ENCODE results near the gene ATP6V1C2. TPM values are rescaled to one million over a fixed set of nuclear protein-coding genes. Genes with fewer than 3 reads are reported as not detected.
"Not testable (repeated sequence)": the region's sequence is repeated elsewhere in the genome, so short reads cannot be mapped to it uniquely, and the experiment has no call there.

ATP6V1C2 gene
- total RNA-seq, 1 donor from 2014 or later = not detected

- Mint-ChIP-seq H3K27ac (peak overlapping the region; percentile 53), H3K4me3 (peak overlapping the region; percentile 94), H3K36me3 (ENCODE audit: low read depth) (peaks cover 14% of the 10 kb centered on the region), H3K4me1 (peaks cover 27% of the 10 kb centered on the region), H3K27me3 (peaks cover 21% of the 10 kb centered on the region)
- intact Hi-C loops (cut with micrococcal nuclease) = loop anchor here (2.0 to 10.0 kb wide), 3 partner anchors 531 to 1391 kb away; partner anchors contain the start of genes CPSF3, ITGB1BP1, ROCK2 and TAF1B
- H3K9me3 Mint-ChIP-seq, DNase-seq: not testable (repeated sequence)
Measured at GRCh38 chr2:10813163-10814138, 92.0 kb downstream of the ATP6V1C2 start.

DNA sequence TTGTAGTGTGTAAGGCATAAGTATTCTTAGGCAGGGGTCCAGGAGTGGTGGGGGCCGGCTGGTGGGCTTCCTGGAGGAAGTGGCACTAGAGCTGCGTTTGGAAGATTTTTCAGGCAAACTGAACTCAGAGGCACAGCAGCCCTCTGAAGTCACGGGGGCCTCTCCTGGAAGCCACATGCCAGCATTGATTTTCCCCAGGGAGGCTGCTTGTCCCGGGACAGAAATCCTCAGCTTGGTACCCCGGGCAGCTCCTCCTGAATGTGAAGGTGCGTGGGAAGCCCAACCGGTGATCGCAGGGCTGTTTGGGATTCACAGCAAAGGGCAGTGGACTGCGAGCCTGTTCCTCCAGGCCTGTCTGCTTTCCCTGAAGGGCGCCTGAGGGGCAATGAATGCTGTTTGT is 92.7 kb downstream of the ATP6V1C2 start:
- Mint-ChIP-seq H3K4me1 (peaks cover 25% of the 10 kb centered on the region), H3K27me3 (peaks cover 28% of the 10 kb centered on the region), H3K4me3 (peak overlapping the region; percentile 48), H3K9me3 (no peaks in the 10 kb centered on the region), H3K27ac (peak overlapping the region; percentile 53), H3K36me3 (ENCODE audit: low read depth) (peaks cover 11% of the 10 kb centered on the region)
- intact Hi-C loops (cut with micrococcal nuclease) = loop anchor here (5.0 to 10.0 kb wide), 2 partner anchors 531 to 1392 kb away; partner anchors contain the start of genes CPSF3, ITGB1BP1 and ROCK2
- no peak for DNase-seq

DNA sequence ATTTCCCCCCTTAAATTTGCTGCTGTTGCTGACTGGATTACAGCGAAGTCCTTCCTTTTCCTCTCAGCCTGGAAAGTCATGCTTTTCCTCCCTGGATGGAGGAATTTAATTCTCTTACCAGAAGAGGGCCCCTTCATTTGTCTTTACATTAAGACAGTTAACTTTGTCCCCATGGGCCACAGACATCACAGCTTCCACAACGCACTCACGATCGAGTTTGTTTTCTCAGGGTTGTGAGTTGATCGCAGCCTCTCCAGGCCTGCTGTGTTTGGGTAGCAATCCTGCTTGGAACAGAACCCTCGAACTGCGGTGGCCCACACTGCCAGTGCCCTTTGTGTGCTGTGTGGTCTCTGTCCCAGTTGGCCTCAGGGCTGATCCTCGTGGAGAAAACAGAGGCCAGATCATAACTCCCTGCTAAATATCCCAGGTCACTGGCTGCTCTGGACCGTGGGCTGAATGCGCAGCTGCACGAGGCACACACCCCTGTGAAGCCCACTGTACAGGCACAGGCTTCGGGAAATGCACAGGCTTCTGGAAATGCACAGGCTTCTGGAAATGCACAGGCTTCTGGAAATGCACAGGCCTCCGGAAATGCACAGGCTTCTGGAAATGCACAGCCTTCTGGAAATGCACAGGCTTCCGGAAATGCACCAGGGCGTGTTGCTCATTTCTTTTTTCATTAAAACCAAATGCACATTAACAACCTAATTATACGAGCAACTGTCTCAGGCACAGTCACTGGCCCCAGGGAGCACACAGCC is 93.3 kb downstream of the ATP6V1C2 start:
- Mint-ChIP-seq H3K4me1 (peaks cover 23% of the 10 kb centered on the region), H3K4me3 (no peak overlapping the region), H3K36me3 (ENCODE audit: low read depth) (peaks cover 9% of the 10 kb centered on the region), H3K27ac (no peak overlapping the region), H3K9me3 (no peaks in the 10 kb centered on the region), H3K27me3 (peaks cover 33% of the 10 kb centered on the region)
- no peak for DNase-seq
- intact Hi-C loops (cut with micrococcal nuclease) = loop anchor here (5.0 to 10.0 kb wide), 2 partner anchors 530 to 1392 kb away; partner anchors contain the start of genes CPSF3, ITGB1BP1 and ROCK2

- H3K27ac Mint-ChIP-seq = no peak overlapping the region
- peak; percentile 71 for DNase-seq
- peaks cover 45% of the 10 kb centered on the region for H3K27me3 Mint-ChIP-seq
- H3K9me3 Mint-ChIP-seq = no peaks in the 10 kb centered on the region
- intact Hi-C loops (cut with micrococcal nuclease) = loop anchor here (10.0 kb wide), 1 partner anchor 527 kb away; the partner anchor contains the start of gene ROCK2
- no peaks in the 10 kb centered on the region for H3K36me3 Mint-ChIP-seq (ENCODE audit: low read depth)
- H3K4me1 Mint-ChIP-seq = peaks cover 3% of the 10 kb centered on the region
- H3K4me3 Mint-ChIP-seq = no peak overlapping the region
Measured at GRCh38 chr2:10817413-10817812, 96.0 kb downstream of the ATP6V1C2 start.

- not testable (repeated sequence) for DNase-seq; H3K9me3 Mint-ChIP-seq; H3K36me3 Mint-ChIP-seq (ENCODE audit: low read depth); H3K27ac Mint-ChIP-seq; H3K4me3 Mint-ChIP-seq; H3K4me1 Mint-ChIP-seq
- peaks cover 47% of the 10 kb centered on the region for H3K27me3 Mint-ChIP-seq
- intact Hi-C loops (cut with micrococcal nuclease) = loop anchor here (10.0 kb wide), 1 partner anchor 526 kb away; the partner anchor contains the start of gene ROCK2
Measured at GRCh38 chr2:10818305-10818704, 96.9 kb downstream of the ATP6V1C2 start.

DNA sequence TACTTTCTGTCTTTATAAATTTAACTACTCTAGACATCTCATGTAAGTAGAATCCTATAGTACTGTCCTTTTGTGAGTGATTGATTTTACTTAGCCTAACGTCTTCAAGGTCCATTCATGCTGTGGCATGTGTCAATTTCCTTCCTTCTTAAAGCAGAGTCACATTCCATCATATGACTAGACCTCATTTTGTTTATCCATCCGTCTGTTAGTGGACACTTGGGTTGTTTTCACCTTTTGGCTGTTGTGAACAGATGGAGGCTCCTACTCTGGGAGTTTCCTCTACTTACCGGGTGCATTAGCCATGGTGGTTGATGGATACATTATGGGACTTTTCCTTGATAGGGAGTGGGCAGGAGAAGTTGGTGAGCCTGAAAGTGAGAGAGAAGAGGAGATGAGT is 97.6 kb downstream of the ATP6V1C2 start:
- Mint-ChIP-seq H3K4me3 (no peak overlapping the region), H3K9me3 (no peaks in the 10 kb centered on the region), H3K27me3 (peaks cover 47% of the 10 kb centered on the region), H3K36me3 (ENCODE audit: low read depth) (no peaks in the 10 kb centered on the region), H3K4me1 (no peaks in the 10 kb centered on the region), H3K27ac (no peak overlapping the region)
- intact Hi-C loops (cut with micrococcal nuclease) = loop anchor here (10.0 kb wide), 1 partner anchor 526 kb away; the partner anchor contains the start of gene ROCK2
- no peak for DNase-seq

GRCh38 chr2:10819714-10820314 is 98.4 kb downstream of the ATP6V1C2 start:
- Mint-ChIP-seq H3K27ac (no peak overlapping the region), H3K27me3 (peaks cover 48% of the 10 kb centered on the region), H3K4me1 (no peaks in the 10 kb centered on the region), H3K36me3 (ENCODE audit: low read depth) (no peaks in the 10 kb centered on the region), H3K9me3 (no peaks in the 10 kb centered on the region), H3K4me3 (no peak overlapping the region)
- intact Hi-C loops (cut with micrococcal nuclease) = loop anchor here (10.0 kb wide), 1 partner anchor 525 kb away; the partner anchor contains the start of gene ROCK2
- DNase-seq = no peak

DNA sequence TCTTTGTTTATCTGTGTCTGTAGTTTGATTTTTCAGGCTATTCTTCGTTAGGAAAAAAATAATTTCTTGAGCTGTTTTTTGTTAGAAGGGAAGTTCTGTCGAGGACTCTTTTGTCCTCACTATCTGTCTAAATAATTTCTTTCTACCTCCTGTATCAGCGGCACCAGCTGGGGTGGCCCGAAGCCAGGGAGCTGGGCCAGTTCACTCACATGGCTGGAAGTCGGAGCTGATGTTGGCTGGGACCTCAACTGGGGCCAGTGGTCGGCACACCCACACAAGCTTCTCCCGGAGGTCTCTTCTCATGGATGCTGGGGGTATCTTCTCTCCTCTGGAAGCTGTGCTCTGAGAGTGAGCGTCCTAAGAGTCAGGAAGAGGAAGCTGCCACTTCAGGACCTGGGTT is 99.1 kb downstream of the ATP6V1C2 start:
- Mint-ChIP-seq H3K27me3 (peaks cover 52% of the 10 kb centered on the region), H3K4me3 (no peak overlapping the region), H3K4me1 (no peaks in the 10 kb centered on the region), H3K36me3 (ENCODE audit: low read depth) (no peaks in the 10 kb centered on the region), H3K9me3 (no peaks in the 10 kb centered on the region), H3K27ac (no peak overlapping the region)
- intact Hi-C loops (cut with micrococcal nuclease) = no loop called here
- DNase-seq = no peak

GRCh38 chr2:10820978-10821695 is 99.7 kb downstream of the ATP6V1C2 start:
- Mint-ChIP-seq H3K36me3 (ENCODE audit: low read depth) (no peaks in the 10 kb centered on the region), H3K27ac (no peak overlapping the region), H3K9me3 (no peaks in the 10 kb centered on the region), H3K4me1 (no peaks in the 10 kb centered on the region), H3K27me3 (peaks cover 49% of the 10 kb centered on the region), H3K4me3 (no peak overlapping the region)
- intact Hi-C loops (cut with micrococcal nuclease) = no loop called here
- no peak for DNase-seq

DNA sequence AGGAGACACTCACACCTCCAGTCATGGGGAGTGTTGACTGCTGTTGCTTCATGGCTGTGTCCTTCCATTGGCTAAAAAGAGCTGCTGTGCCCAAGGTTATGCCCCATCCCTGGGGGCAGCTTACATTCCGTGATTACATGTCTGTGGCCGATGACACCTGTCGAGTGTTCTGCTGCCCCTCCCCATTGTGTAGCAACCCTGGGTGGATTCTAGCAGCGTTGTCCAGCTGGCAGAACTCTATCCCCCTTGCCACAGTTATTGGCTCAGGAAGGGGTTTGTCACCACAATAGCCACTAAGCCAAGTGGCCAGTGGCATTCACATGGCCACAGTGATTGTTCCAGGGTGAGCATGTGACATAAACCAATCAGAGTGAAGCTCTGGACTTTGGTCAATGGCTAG is 102.8 kb downstream of the ATP6V1C2 start:
- H3K9me3 Mint-ChIP-seq = no peaks in the 10 kb centered on the region
- H3K36me3 Mint-ChIP-seq (ENCODE audit: low read depth) = no peaks in the 10 kb centered on the region
- DNase-seq = no peak
- peaks cover 35% of the 10 kb centered on the region for H3K27me3 Mint-ChIP-seq
- intact Hi-C loops (cut with micrococcal nuclease) = no loop called here
- no peak overlapping the region for H3K4me3 Mint-ChIP-seq
- H3K27ac Mint-ChIP-seq = no peak overlapping the region
- H3K4me1 Mint-ChIP-seq = no peaks in the 10 kb centered on the region

- intact Hi-C loops (cut with micrococcal nuclease) = no loop called here
- Mint-ChIP-seq H3K9me3 (no peaks in the 10 kb centered on the region), H3K4me3 (no peak overlapping the region), H3K4me1 (no peaks in the 10 kb centered on the region), H3K27me3 (peaks cover 28% of the 10 kb centered on the region), H3K36me3 (ENCODE audit: low read depth) (no peaks in the 10 kb centered on the region), H3K27ac (no peak overlapping the region)
- DNase-seq = no peak
Measured at GRCh38 chr2:10826026-10826425, 104.6 kb downstream of the ATP6V1C2 start.

DNA sequence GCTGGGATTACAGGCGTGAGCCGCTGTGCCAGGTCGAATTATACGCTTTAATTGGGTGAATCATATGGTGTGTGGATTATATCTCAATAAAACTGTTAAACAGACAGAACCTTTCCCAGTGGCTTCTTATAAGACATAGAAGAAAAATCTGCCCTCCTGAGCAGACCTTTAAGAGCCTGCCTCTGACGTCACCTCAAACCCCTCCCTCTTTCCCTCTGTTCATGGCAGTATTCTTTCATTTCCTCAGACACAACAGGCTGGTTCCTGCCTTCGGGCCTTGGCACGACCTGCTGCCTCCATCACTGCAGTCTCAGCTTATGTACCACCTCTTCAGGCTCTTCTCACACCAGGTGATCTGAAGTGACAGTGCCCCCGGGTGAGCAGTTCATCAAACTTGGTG is 105.2 kb downstream of the ATP6V1C2 start:
- DNase-seq = no peak
- Mint-ChIP-seq H3K4me1 (no peaks in the 10 kb centered on the region), H3K27ac (no peak overlapping the region), H3K9me3 (no peaks in the 10 kb centered on the region), H3K4me3 (no peak overlapping the region), H3K27me3 (peaks cover 30% of the 10 kb centered on the region), H3K36me3 (ENCODE audit: low read depth) (no peaks in the 10 kb centered on the region)
- intact Hi-C loops (cut with micrococcal nuclease) = no loop called here

DNA sequence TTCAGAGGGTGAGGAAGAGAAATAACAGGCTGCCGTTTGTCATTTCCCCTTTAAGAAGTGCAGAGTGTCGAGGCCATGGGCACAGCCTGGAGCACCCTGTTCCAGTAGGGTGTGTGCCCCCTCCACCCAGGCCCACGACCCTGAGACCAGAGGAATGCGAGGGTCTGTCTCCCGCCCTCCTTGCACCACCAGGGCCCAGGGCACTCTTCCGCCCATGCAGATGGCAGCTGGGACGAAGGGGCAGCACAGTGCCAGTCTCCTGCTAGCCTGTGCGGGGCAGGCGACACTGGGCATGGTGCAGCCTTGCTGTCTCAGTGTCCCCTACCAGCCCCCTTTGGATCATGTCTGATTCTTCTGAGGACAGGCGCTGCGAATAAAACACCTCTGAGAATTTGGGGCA is 106.9 kb downstream of the ATP6V1C2 start:
- intact Hi-C loops (cut with micrococcal nuclease) = no loop called here
- H3K9me3 Mint-ChIP-seq = no peaks in the 10 kb centered on the region
- H3K27ac Mint-ChIP-seq = no peak overlapping the region
- no peak overlapping the region for H3K4me3 Mint-ChIP-seq
- peaks cover 40% of the 10 kb centered on the region for H3K27me3 Mint-ChIP-seq
- peaks cover 2% of the 10 kb centered on the region for H3K4me1 Mint-ChIP-seq
- no peaks in the 10 kb centered on the region for H3K36me3 Mint-ChIP-seq (ENCODE audit: low read depth)
- DNase-seq = no peak
